Loucy (cell line): ENCODE measurements around the gene SDC3.

Source experiments
- H2AFZ ChIP-seq: fragments of 200-600 bp; sonication (generic); 2 replicates; pipeline ENCODE4 v1.6.0; 2016; ENCODE audit warnings: antibody characterized with exemption, mild to moderate bottlenecking, low read length, moderate library complexity
- H3F3A ChIP-seq: fragments of 200-600 bp; 2 replicates; pipeline ENCODE4 v1.6.0; 2016; ENCODE audit warnings: antibody characterized with exemption, low read depth, mild to moderate bottlenecking
- H3K27me3 ChIP-seq: fragments of 200-600 bp; sonication (generic); 2 replicates; pipeline ENCODE4 v1.6.1; 2014; ENCODE audit warnings: low read length, mild to moderate bottlenecking; ENCODE audit not compliant: insufficient read depth, poor library complexity, severe bottlenecking
- H3K36me3 ChIP-seq: fragments of 200-600 bp; sonication (generic); 2 replicates; pipeline ENCODE4 v1.6.1; 2016; ENCODE audit warnings: low read length; ENCODE audit not compliant: insufficient read depth
- H3K4me1 ChIP-seq: fragments of 200-600 bp; sonication (generic); 2 replicates; pipeline ENCODE4 v1.5.1; 2014; ENCODE audit warnings: low read length, mild to moderate bottlenecking; ENCODE audit not compliant: insufficient read depth, poor library complexity, severe bottlenecking
- H3K4me2 ChIP-seq: fragments of 200-600 bp; sonication (generic); 2 replicates; pipeline ENCODE4 v1.6.0; 2014; ENCODE audit warnings: antibody characterized with exemption, low read length, low read depth, mild to moderate bottlenecking; ENCODE audit not compliant: poor library complexity, severe bottlenecking
- H3K4me3 ChIP-seq: fragments of 200-600 bp; sonication (generic); 2 replicates; pipeline ENCODE4 v1.5.1; 2014; ENCODE audit warnings: low read length, mild to moderate bottlenecking, mixed read lengths; ENCODE audit not compliant: poor library complexity, severe bottlenecking
- H3K79me2 ChIP-seq: fragments of 200-600 bp; sonication (generic); 2 replicates; pipeline ENCODE4 v1.6.1; 2014; ENCODE audit warnings: low read length; ENCODE audit not compliant: insufficient read depth
- H3K9ac ChIP-seq: fragments of 200-600 bp; sonication (generic); 2 replicates; pipeline ENCODE4 v1.6.0; 2014; ENCODE audit warnings: mild to moderate bottlenecking, low read depth, low read length, moderate library complexity; ENCODE audit not compliant: poor library complexity, severe bottlenecking
- H3K9me2 ChIP-seq: fragments of 200-600 bp; sonication (generic); replicated peaks from 2 replicates; pipeline ENCODE4 v1.6.1; 2016; ENCODE audit warnings: low read depth, low read length, mixed read lengths
- H3K9me3 ChIP-seq: fragments of 200-600 bp; sonication (generic); 2 replicates; pipeline ENCODE4 v1.6.1; 2014; ENCODE audit warnings: mild to moderate bottlenecking, antibody characterized with exemption, low read length, low read depth; ENCODE audit not compliant: insufficient read depth
- H4K20me1 ChIP-seq: fragments of 200-600 bp; sonication (generic); 2 replicates; pipeline ENCODE4 v1.6.0; 2014; ENCODE audit warnings: antibody characterized with exemption, low read length, mild to moderate bottlenecking; ENCODE audit not compliant: insufficient read depth, poor library complexity, severe bottlenecking
- CTCF ChIP-seq: fragments of 200-600 bp; sonication (generic); conservative IDR thresholded peaks from 2 replicates; pipeline ENCODE4 v1.5.1; 2014; ENCODE audit warnings: mild to moderate bottlenecking, antibody characterized with exemption, low read length
- EZH2phosphoT487 ChIP-seq: fragments of 200-600 bp; IDR thresholded peaks from 2 replicates; pipeline ENCODE4 v1.6.1; 2018; ENCODE audit warnings: antibody characterized with exemption, mild to moderate bottlenecking, moderate library complexity, borderline replicate concordance

Gene SDC3

GRCh38 chr1:30872033-30872947 is 36.3 kb downstream of the SDC3 start:
- H3K79me2 ChIP-seq, result no peaks in the 10 kb centered on the region
- H3K4me3 ChIP-seq, result no peak overlapping the region
- no peak overlapping the region for H3K4me2 ChIP-seq
- H3K9me3 ChIP-seq, result peaks cover 22% of the 10 kb centered on the region; the same call in 1 of the 2 replicates
- H3K9me2 ChIP-seq, result no peaks in the 10 kb centered on the region
- H3K27me3 ChIP-seq, result peaks cover 80% of the 10 kb centered on the region
- H3F3A ChIP-seq, result no peaks in the 10 kb centered on the region
- no peaks in the 10 kb centered on the region for H3K4me1 ChIP-seq
- TF ChIP-seq EZH2phosphoT487, result no peak
- TF ChIP-seq CTCF, result no peak
- no peak overlapping the region for H2AFZ ChIP-seq
- no peak overlapping the region for H3K9ac ChIP-seq
- H4K20me1 ChIP-seq, result peaks cover 4% of the 10 kb centered on the region
- no peaks in the 10 kb centered on the region for H3K36me3 ChIP-seq

GRCh38 chr1:30871276-30871871 is 37.2 kb downstream of the SDC3 start:
- TF ChIP-seq CTCF, result no peak
- TF ChIP-seq EZH2phosphoT487, result no peak

GRCh38 chr1:30870656-30871055 is 37.9 kb downstream of the SDC3 start:
- Histone ChIP-seq H3F3A (no peaks in the 10 kb centered on the region), H3K4me2 (no peak overlapping the region), H3K27me3 (peaks cover 80% of the 10 kb centered on the region), H3K4me1 (no peaks in the 10 kb centered on the region), H3K79me2 (no peaks in the 10 kb centered on the region), H4K20me1 (peaks cover 4% of the 10 kb centered on the region), H3K36me3 (no peaks in the 10 kb centered on the region), H3K9ac (no peak overlapping the region), H2AFZ (no peak overlapping the region), H3K9me3 (peaks cover 22% of the 10 kb centered on the region; the same call in 1 of the 2 replicates), H3K4me3 (no peak overlapping the region), H3K9me2 (no peaks in the 10 kb centered on the region)
- TF ChIP-seq CTCF (no peak), EZH2phosphoT487 (no peak)

More at GRCh38 chr1:30871276-30871871, 37.2 kb downstream of the SDC3 start:
- peaks cover 80% of the 10 kb centered on the region for H3K27me3 ChIP-seq
- H3K4me2 ChIP-seq, result no peak overlapping the region
- no peaks in the 10 kb centered on the region for H3K36me3 ChIP-seq
- no peaks in the 10 kb centered on the region for H3K4me1 ChIP-seq
- no peak overlapping the region for H2AFZ ChIP-seq
- H3K9me2 ChIP-seq, result no peaks in the 10 kb centered on the region
- H3K79me2 ChIP-seq, result no peaks in the 10 kb centered on the region
- no peaks in the 10 kb centered on the region for H3F3A ChIP-seq
- peaks cover 4% of the 10 kb centered on the region for H4K20me1 ChIP-seq
- no peak overlapping the region for H3K9ac ChIP-seq
- H3K9me3 ChIP-seq, result peaks cover 22% of the 10 kb centered on the region; the same call in 1 of the 2 replicates
- no peak overlapping the region for H3K4me3 ChIP-seq
